Keratinocyte (primary cell): ENCODE measurements around the gene DDA1. TPM values are rescaled to one million over a fixed set of nuclear protein-coding genes. Genes with fewer than 3 reads are reported as not detected.

Experiments used
- DNase-seq: peaks from one replicate; pipeline ENCODE4 v3.0.0-alpha.2; 2011; ENCODE audit warnings: low read depth, missing footprints, low spot score
- FAIRE-seq: peaks from 2 replicates; lab custom pipeline; 2011; peaks lifted over from hg19 to GRCh38; lab: Jason Lieb, UNC
- H2AFZ ChIP-seq: 2 replicates; pipeline ENCODE4 v1.6.0; 2012; ENCODE audit warnings: low read length, control low read depth, inconsistent platforms; ENCODE audit not compliant: control insufficient read depth
- H3K27ac ChIP-seq: 2 replicates; pipeline ENCODE4 v1.5.1; 2011; ENCODE audit warnings: low read length; ENCODE audit not compliant: control insufficient read depth, insufficient read depth
- H3K27me3 ChIP-seq: 3 replicates; pipeline ENCODE4 v1.6.0; 2011; ENCODE audit warnings: low read length; ENCODE audit not compliant: control insufficient read depth, insufficient read depth; ENCODE audit errors: extremely low read depth
- H3K36me3 ChIP-seq, 2 experiments: 2 replicates in 1 of 2; 3 replicates in 1 of 2; pipeline ENCODE4 v1.5.1; 2011; ENCODE audit warnings: low read length in 2 of 2, mild to moderate bottlenecking in 1 of 2; ENCODE audit not compliant: control insufficient read depth in 2 of 2, insufficient read depth in 2 of 2; ENCODE audit errors: extremely low read depth in 1 of 2
- H3K4me1 ChIP-seq: 3 replicates; pipeline ENCODE4 v1.5.1; 2011; ENCODE audit warnings: low read length; ENCODE audit not compliant: control insufficient read depth, insufficient read depth; ENCODE audit errors: extremely low read depth
- H3K4me2 ChIP-seq: 3 replicates; pipeline ENCODE4 v1.6.0; 2011; ENCODE audit warnings: low read depth, low read length; ENCODE audit not compliant: control insufficient read depth, insufficient read depth; ENCODE audit errors: extremely low read depth
- H3K4me3 ChIP-seq, 3 experiments: fragments of 200-600 bp in 1 of 3; sonication (generic) in 1 of 3; 2 replicates in 2 of 3; 3 replicates in 1 of 3; pipeline ENCODE4 v1.5.1; 2011 to 2016; ENCODE audit warnings: low read length in 3 of 3, mild to moderate bottlenecking in 3 of 3, control low read depth in 2 of 3, inconsistent platforms in 1 of 3, low read depth in 1 of 3, mixed read lengths in 1 of 3, mixed run types in 1 of 3, moderate library complexity in 1 of 3; ENCODE audit not compliant: control insufficient read depth in 2 of 3, insufficient read depth in 2 of 3; ENCODE audit errors: extremely low read depth in 1 of 3
- H3K79me2 ChIP-seq: 2 replicates; pipeline ENCODE4 v1.6.0; 2012; ENCODE audit warnings: low read length; ENCODE audit not compliant: control insufficient read depth, insufficient read depth
- H3K9ac ChIP-seq: 3 replicates; pipeline ENCODE4 v1.6.0; 2011; ENCODE audit warnings: low read length; ENCODE audit not compliant: control insufficient read depth, insufficient read depth; ENCODE audit errors: extremely low read depth
- H3K9me1 ChIP-seq: 3 replicates; pipeline ENCODE4 v1.6.0; 2011; ENCODE audit warnings: low read length; ENCODE audit not compliant: control insufficient read depth, insufficient read depth; ENCODE audit errors: extremely low read depth
- H3K9me3 ChIP-seq: 2 replicates; pipeline ENCODE4 v1.5.1; 2012; ENCODE audit warnings: low read depth, low read length; ENCODE audit not compliant: control insufficient read depth
- H4K20me1 ChIP-seq: 3 replicates; pipeline ENCODE4 v1.6.0; 2011; ENCODE audit warnings: low read length; ENCODE audit not compliant: control insufficient read depth, insufficient read depth; ENCODE audit errors: extremely low read depth
- EZH2 ChIP-seq: IDR thresholded peaks from one replicate; pipeline ENCODE4 v1.6.1; 2012; ENCODE audit warnings: inconsistent platforms, mild to moderate bottlenecking, low read length, moderate library complexity
- dilution Hi-C: fragments of 300-500 bp; cut with MboI; formaldehyde crosslinking; loops from one replicate; pipeline ENCODE4 v1.7.0; 2020; ENCODE audit warnings: low sequenced_read_pairs; ENCODE audit not compliant: extremely low pct_ligation_motif_present
- polyA plus RNA-seq, 5 experiments: library from polyadenylated mRNA; depleted of rRNA in 3 of 5; stranded (reverse) in 3 of 5; stranded (forward) in 1 of 5; unstranded in 1 of 5; fragments of >200 nt; gene quantifications; 1 replicate in 1 of 5; 2 replicates in 3 of 5; 3 replicates in 1 of 5; pipeline versions ENCODE4 v1.2.1 to v1.2.3, GENCODE V29; 2011 to 2012; ENCODE audit warnings: missing spikeins in 2 of 5, low read depth in 1 of 5, low replicate concordance in 1 of 5
- TF ChIP-seq, protein P1 (sequence below), 3 experiments: IDR thresholded peaks in 1 of 3; conservative IDR thresholded peaks in 1 of 3; optimal IDR thresholded peaks in 1 of 3; 2 replicates in 2 of 3; 3 replicates in 1 of 3; pipeline versions ENCODE3 to v1.5.1; 2011; ENCODE audit warnings: low read length in 3 of 3, mild to moderate bottlenecking in 3 of 3, moderate library complexity in 2 of 3, control low read depth in 1 of 3, inconsistent platforms in 1 of 3; ENCODE audit not compliant: insufficient read depth in 2 of 3; ENCODE audit errors: extremely low read depth in 1 of 3

DDA1 gene
- polyA plus RNA-seq, 1 donor (not counting 4 experiments of a cell fraction or from before 2014, with no cell fraction given): 59.4 TPM

GRCh38 chr19:17339088-17339741 lies 29.9 kb downstream of the DDA1 start:
- Histone ChIP-seq H3K27me3 (no peaks in the 10 kb centered on the region), H4K20me1 (no peaks in the 10 kb centered on the region), H3K9me3 (no peaks in the 10 kb centered on the region), H3K4me2 (no peak overlapping the region), H3K9me1 (no peaks in the 10 kb centered on the region), H3K36me3 (peaks cover 0 to 9% of the 10 kb centered on the region in 2 experiments), H2AFZ (no peak overlapping the region), H3K9ac (no peak overlapping the region), H3K79me2 (peaks cover 5% of the 10 kb centered on the region), H3K4me3 (no peak overlapping the region), H3K27ac (no peak overlapping the region), H3K4me1 (peaks cover 17% of the 10 kb centered on the region)
- DNase-seq (no peak), FAIRE-seq (no peak)
- dilution Hi-C loops: no loop called here
- TF ChIP-seq EZH2: no peak
- TF ChIP-seq, protein P1, sequence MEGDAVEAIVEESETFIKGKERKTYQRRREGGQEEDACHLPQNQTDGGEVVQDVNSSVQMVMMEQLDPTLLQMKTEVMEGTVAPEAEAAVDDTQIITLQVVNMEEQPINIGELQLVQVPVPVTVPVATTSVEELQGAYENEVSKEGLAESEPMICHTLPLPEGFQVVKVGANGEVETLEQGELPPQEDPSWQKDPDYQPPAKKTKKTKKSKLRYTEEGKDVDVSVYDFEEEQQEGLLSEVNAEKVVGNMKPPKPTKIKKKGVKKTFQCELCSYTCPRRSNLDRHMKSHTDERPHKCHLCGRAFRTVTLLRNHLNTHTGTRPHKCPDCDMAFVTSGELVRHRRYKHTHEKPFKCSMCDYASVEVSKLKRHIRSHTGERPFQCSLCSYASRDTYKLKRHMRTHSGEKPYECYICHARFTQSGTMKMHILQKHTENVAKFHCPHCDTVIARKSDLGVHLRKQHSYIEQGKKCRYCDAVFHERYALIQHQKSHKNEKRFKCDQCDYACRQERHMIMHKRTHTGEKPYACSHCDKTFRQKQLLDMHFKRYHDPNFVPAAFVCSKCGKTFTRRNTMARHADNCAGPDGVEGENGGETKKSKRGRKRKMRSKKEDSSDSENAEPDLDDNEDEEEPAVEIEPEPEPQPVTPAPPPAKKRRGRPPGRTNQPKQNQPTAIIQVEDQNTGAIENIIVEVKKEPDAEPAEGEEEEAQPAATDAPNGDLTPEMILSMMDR (optimal IDR thresholded peaks at IDR 0.05 in 1 of 3, IDR thresholded peaks at IDR 0.05 in 1 of 3, conservative IDR thresholded peaks at IDR 0.05 in 1 of 3; ENCODE audit: extremely low read depth in 1 of 3, insufficient read depth in 2 of 3, low read length in 3 of 3): no peak

DNA sequence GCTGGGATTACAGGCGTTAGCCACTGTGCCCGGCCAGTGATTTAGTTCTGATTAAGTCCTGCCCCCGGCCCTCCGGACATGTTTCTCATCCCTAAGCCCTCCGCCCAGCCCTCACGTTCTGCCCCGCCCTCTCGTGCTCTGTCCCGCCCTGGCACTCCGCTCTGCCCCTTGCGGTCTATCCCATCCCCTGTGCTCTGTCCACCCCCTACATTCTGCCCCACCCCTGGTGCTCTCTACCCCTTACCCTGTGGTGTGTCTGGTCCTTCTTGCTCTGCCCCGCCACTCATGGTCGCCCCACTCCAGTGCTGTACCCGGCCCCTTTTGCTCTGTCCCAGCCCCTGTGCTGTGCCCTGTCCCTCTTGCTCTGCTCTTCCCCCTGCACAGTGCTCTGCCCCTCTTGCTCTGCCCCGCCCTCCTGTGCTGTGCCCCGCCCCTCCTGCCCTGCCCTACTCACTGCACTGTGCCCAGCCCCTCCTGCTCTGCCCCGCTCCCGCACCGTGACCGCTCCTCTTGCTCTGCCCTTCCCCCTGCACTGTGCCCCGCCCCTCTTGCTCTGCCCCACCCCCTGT lies 31.0 kb downstream of the DDA1 start:
- Histone ChIP-seq H3K9me1 (no peaks in the 10 kb centered on the region), H3K79me2 (peaks cover 5% of the 10 kb centered on the region), H3K9me3 (no peaks in the 10 kb centered on the region), H3K27me3 (no peaks in the 10 kb centered on the region), H2AFZ (no peak overlapping the region), H3K4me2 (no peak overlapping the region), H3K27ac (no peak overlapping the region), H4K20me1 (no peaks in the 10 kb centered on the region), H3K9ac (no peak overlapping the region), H3K4me3 (no peak overlapping the region), H3K36me3 (peaks cover 0 to 9% of the 10 kb centered on the region in 2 experiments), H3K4me1 (peaks cover 11% of the 10 kb centered on the region)
- DNase-seq (no peak), FAIRE-seq (no peak)
- TF ChIP-seq EZH2: no peak
- TF ChIP-seq, protein P1 (optimal IDR thresholded peaks at IDR 0.05 in 1 of 3, IDR thresholded peaks at IDR 0.05 in 1 of 3, conservative IDR thresholded peaks at IDR 0.05 in 1 of 3; ENCODE audit: extremely low read depth in 1 of 3, insufficient read depth in 2 of 3, low read length in 3 of 3): no peak
- dilution Hi-C loops: no loop called here
